GM21717 (cell line): ENCODE results near the gene NBAS.
"Not testable (repeated sequence)": the region's sequence is repeated elsewhere in the genome, so short reads cannot be mapped to it uniquely, and the experiment has no call there.

Source experiments
- ATAC-seq: cut with Tn5 transposase; IDR thresholded peaks from one replicate; pipeline ENCODE4 v1.9.1; 2021; ENCODE audit warnings: mild to moderate bottlenecking, moderate library complexity; ENCODE audit not compliant: unreplicated experiment

The NBAS gene

GRCh38 chr2:15485949-15486348 is 75.2 kb downstream of the NBAS start:
- ATAC-seq = no peak

DNA sequence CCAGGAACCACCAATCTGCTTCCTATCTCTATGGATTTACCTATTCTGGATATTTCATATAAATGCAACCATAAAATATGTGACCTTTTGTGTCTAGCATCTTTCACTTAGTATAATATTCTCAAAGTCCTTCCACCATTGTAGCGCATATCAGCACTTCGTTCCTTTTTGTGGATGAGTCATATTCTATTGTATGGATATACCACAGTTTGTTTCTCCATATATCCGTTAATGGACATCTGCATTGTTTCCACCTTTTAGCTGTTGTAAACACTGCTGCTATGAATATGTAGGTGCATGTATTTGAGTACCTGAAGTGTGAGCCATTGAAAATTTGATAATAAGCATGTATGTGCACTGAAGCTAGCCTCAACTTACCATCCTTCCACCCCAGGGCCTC is 80.1 kb downstream of the NBAS start:
- ATAC-seq = no peak

DNA sequence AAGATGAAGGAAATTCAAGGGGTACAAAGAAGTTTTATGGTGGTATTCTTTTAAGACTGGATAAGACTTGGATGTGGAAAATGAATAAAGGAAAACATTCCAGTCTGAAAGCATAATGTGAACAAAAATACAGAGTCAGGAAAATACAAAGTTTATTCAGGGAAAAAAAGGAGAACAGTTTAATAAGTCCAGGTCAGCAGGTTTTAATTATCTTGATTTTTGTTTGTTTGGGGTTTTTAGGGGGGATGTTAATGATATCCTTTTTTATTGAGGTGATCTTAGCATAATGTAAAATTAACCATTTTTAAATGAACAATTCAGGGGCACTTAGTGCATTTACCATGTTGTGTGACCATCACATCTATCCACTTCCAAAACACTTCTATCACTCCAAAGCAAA is 80.6 kb downstream of the NBAS start:
- ATAC-seq = no peak

GRCh38 chr2:15472876-15473275 is 88.3 kb downstream of the NBAS start:
- ATAC-seq = no peak

DNA sequence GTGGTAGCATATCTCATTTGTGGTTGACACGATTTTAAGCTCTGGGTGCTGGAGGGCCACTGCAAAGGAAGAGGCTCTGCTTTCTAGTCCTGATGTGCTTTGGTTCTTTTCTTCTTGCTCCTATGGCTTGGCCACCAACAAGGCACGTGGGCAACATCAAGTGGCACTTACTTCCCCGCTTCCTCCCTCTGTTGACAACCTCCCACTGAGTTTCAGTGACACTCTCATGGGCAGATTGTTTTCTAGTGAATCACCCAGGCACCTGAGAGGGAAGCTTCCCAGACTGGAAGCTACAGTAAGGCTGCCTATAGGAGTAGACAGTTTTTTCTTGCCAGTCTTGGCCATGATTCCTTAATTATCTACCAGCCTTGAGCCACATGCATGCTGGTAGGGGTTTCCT is 89.0 kb downstream of the NBAS start:
- no peak for ATAC-seq

DNA sequence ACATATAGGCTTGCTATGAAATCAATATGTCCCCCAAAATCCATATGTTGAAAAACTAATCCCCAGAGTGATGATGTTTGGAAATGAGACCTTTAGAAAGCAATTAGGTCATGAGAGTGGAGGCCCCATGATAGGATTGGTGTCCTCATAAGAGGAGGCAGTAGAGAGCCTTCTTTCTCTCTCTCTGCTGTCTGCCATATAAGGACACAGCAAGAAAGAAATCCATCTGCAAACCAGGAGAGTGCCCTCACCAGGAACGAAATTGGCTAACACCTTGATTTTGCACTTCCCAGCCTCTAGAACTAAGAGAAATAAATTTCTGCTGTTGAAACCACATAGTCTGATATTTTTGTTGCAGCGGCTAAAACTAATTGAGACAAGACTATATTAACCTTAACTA is 89.5 kb downstream of the NBAS start:
- ATAC-seq = no peak

GRCh38 chr2:15460112-15460620 is 101.0 kb downstream of the NBAS start:
- no peak for ATAC-seq

GRCh38 chr2:15458277-15458676 is 102.9 kb downstream of the NBAS start:
- ATAC-seq = no peak

GRCh38 chr2:15457868-15458267 is 103.3 kb downstream of the NBAS start:
- ATAC-seq = no peak

GRCh38 chr2:15456352-15456751 is 104.8 kb downstream of the NBAS start:
- ATAC-seq = no peak

DNA sequence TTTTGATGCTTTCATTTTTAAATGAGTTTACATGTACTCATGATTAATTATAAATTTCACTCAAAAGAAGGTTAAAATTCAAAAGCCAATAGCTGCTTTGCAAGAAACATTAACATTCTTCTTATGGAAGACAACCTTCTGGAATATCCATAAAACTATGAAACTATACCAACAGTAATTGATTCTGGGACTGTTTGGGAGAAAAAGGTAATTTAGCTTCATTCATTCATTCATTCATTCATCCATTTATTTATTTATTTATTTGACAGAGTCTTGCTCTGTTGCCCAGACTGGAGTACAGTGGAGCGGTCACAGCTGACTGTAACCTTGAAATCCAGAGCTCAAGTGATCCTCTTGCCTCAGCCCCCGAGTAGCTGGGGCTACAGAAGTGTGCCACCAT is 110.3 kb downstream of the NBAS start:
- ATAC-seq = no peak

GRCh38 chr2:15449556-15450236 is 111.4 kb downstream of the NBAS start:
- no peak for ATAC-seq

DNA sequence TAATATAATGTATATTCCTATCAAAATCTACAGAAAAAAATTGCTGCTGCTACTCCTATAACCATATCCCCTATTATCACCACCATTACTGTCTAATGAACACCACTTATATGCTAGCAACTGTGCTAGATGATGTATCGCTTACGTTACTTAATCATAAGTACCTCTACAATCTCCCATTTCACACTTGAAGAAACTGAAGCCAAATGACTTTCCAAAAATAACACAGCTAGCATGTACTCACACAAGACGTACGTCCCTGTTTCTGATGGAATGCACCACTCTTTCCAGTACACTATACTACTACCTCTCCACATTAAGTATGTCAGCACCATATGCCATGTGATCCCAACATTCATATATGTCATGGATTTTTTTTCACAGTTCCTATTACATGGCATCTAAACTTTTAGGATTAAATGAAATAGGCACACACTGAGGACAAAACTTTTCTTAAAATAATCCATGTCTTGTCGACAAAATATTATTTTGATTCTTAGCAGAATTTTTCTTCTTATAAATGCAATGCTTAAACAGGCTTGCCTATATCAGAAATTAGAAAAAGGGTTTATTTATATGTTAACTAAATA is 112.8 kb downstream of the NBAS start:
- no peak for ATAC-seq

GRCh38 chr2:15447381-15447780 is 113.8 kb downstream of the NBAS start:
- ATAC-seq = no peak

- no peak for ATAC-seq
Measured at GRCh38 chr2:15446961-15447360, 114.2 kb downstream of the NBAS start.

DNA sequence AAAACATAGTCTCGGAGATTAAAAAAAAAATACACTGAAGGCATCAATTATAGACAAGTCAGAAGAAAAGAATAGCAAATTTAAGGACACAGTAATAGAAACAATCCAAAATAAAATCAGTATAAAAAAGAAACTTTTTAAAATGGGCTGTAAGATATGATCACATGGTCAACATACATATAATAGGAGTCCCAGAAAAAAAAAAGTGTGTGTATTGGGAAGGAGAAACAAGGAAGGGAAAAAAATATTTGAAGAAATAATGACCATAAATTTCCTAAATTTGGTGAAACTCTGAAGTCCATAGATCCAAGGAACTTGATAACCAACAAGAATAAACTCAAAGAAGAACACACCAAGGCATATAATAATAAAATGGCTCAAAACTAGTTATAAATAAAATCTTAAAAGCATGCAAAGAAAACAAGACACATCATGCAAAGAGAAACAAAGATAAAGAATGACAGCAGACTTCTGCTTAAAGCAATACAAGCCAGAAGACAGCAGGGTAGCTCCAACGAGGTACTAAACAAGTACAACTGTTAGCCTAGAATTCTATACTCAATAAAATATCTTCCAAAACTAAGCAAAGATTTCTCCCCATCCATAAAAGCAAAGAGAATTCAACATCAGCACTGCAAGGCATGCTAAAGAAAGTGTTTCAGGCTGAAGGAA is 115.1 kb downstream of the NBAS start:
- ATAC-seq = no peak

GRCh38 chr2:15439768-15440524 is 121.2 kb downstream of the NBAS start:
- not testable (repeated sequence) for ATAC-seq

- not testable (repeated sequence) for ATAC-seq
Measured at GRCh38 chr2:15439366-15439765, 121.8 kb downstream of the NBAS start.

GRCh38 chr2:15436195-15436594 is 124.9 kb downstream of the NBAS start:
- no peak for ATAC-seq

- ATAC-seq = no peak
Measured at GRCh38 chr2:15435474-15435873, 125.7 kb downstream of the NBAS start.

GRCh38 chr2:15432642-15433256 is 128.4 kb downstream of the NBAS start:
- ATAC-seq = no peak
